Measurements from ENCODE around the gene ST8SIA5. TPM values are rescaled to one million over a fixed set of nuclear protein-coding genes. Genes with fewer than 3 reads are reported as not detected.

The ST8SIA5 gene
- total and polyA plus RNA-seq, 2 donors (not counting 3 experiments of a cell fraction or from before 2014, with no cell fraction given) = 0.25 to 0.62 TPM

- Histone ChIP-seq H3K9me3 (replicated peaks; ENCODE audit: control insufficient read depth, insufficient read depth, low read length) (no peaks in the 10 kb centered on the region), H3K4me1 (ENCODE audit: control insufficient read depth, extremely low read depth, insufficient read depth, low read length) (no peaks in the 10 kb centered on the region), H2AFZ (ENCODE audit: low read depth, low read length) (no peak overlapping the region), H3K27me3 (ENCODE audit: control insufficient read depth in 2 of 2, insufficient read depth in 2 of 2, low read length in 2 of 2) (peaks cover 0 to 4% of the 10 kb centered on the region in 2 experiments), H4K20me1 (replicated peaks; ENCODE audit: control insufficient read depth, extremely low read depth, insufficient read depth, low read length) (no peaks in the 10 kb centered on the region), H3K36me3 (ENCODE audit: control insufficient read depth in 2 of 2, extremely low read depth in 1 of 2, insufficient read depth in 2 of 2, low read length in 2 of 2) (no peaks in the 10 kb centered on the region), H3K79me2 (ENCODE audit: control insufficient read depth, insufficient read depth, low read length) (no peaks in the 10 kb centered on the region), H3K4me3 (replicated peaks in 1 of 3; ENCODE audit: insufficient read depth in 1 of 3, low read depth in 1 of 3, low read length in 3 of 3) (no peak overlapping the region), H3K27ac (ENCODE audit: insufficient read depth, low read depth, low read length) (no peak overlapping the region), H3K9ac (replicated peaks; ENCODE audit: extremely low read depth, insufficient read depth, low read length) (no peak overlapping the region), H3K4me2 (ENCODE audit: insufficient read depth, low read length) (no peak overlapping the region), H3K9me1 (replicated peaks; ENCODE audit: control insufficient read depth, extremely low read depth, insufficient read depth, low read length) (no peaks in the 10 kb centered on the region)
- no TSS peak for BruUV-seq (replicated peaks)
- ChIA-PET POLR2A (no interaction called here), CTCF (interaction anchor here (0.7 to 2.7 kb wide), 3 partner anchors 10 to 495 kb away, joined by 3 to 11 read pairs (median 7); a partner anchor contains a TSS)
- dilution Hi-C loops (cut with MboI; ENCODE audit: extremely low pct_ligation_motif_present, low sequenced_read_pairs) (no loop called here), intact Hi-C loops (cut with micrococcal nuclease) (no loop called here)
- no peak for TF ChIP-seq EZH2 (IDR thresholded peaks at IDR 0.05; ENCODE audit: borderline replicate concordance, low read depth, low read length, severe bottlenecking)
- no peak for TF ChIP-seq GATA2 (IDR thresholded peaks at IDR 0.05; ENCODE audit: insufficient read depth, insufficient read length, low read depth, low read length)
- TF ChIP-seq, protein P1, sequence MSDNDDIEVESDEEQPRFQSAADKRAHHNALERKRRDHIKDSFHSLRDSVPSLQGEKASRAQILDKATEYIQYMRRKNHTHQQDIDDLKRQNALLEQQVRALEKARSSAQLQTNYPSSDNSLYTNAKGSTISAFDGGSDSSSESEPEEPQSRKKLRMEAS (IDR thresholded peaks at IDR 0.05; ENCODE audit: insufficient read depth, insufficient read length) = no peak
- TF ChIP-seq POLR2AphosphoS5 (IDR thresholded peaks at IDR 0.05; ENCODE audit: insufficient read depth, low read depth, low read length) = no peak
- no peak for TF ChIP-seq MYC (IDR thresholded peaks at IDR 0.05; ENCODE audit: low read depth, low read length)
- no peak for TF ChIP-seq JUN (IDR thresholded peaks at IDR 0.05; ENCODE audit: borderline replicate concordance, insufficient read depth, insufficient read length, low read depth)
- TF ChIP-seq, protein P2, sequence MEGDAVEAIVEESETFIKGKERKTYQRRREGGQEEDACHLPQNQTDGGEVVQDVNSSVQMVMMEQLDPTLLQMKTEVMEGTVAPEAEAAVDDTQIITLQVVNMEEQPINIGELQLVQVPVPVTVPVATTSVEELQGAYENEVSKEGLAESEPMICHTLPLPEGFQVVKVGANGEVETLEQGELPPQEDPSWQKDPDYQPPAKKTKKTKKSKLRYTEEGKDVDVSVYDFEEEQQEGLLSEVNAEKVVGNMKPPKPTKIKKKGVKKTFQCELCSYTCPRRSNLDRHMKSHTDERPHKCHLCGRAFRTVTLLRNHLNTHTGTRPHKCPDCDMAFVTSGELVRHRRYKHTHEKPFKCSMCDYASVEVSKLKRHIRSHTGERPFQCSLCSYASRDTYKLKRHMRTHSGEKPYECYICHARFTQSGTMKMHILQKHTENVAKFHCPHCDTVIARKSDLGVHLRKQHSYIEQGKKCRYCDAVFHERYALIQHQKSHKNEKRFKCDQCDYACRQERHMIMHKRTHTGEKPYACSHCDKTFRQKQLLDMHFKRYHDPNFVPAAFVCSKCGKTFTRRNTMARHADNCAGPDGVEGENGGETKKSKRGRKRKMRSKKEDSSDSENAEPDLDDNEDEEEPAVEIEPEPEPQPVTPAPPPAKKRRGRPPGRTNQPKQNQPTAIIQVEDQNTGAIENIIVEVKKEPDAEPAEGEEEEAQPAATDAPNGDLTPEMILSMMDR (IDR thresholded peaks at IDR 0.05; ENCODE audit: extremely low read depth in 1 of 2, insufficient read depth in 1 of 2, low read depth in 1 of 2, low read length in 2 of 2) = no peak
- TF ChIP-seq FOS (IDR thresholded peaks at IDR 0.05; ENCODE audit: borderline replicate concordance, insufficient read depth, low read length) = no peak
- TF ChIP-seq POLR2A (IDR thresholded peaks at IDR 0.05; ENCODE audit: low read depth, low read length) = no peak
- FAIRE-seq (no peak), DNase-seq (ENCODE audit: low read depth, low spot score) (no peak)
Observed at GRCh38 chr18:46668135-46668534, 88.7 kb downstream of the ST8SIA5 start.

All from endothelial cell of umbilical vein (primary cell).